H9 (cell line): ENCODE measurements around the gene CD226. TPM values are rescaled to one million over a fixed set of nuclear protein-coding genes. Genes with fewer than 3 reads are reported as not detected.

Experiments used
- DNase-seq: peaks from one replicate; pipeline ENCODE4 v3.0.0-alpha.2; 2017
- H2AFZ ChIP-seq: one replicate; pipeline ENCODE4 v1.6.1; 2013; ENCODE audit warnings: mild to moderate bottlenecking, low read length, control low read depth, moderate library complexity
- H2AK5ac ChIP-seq: 2 replicates; pipeline ENCODE4 v1.6.1; 2013; ENCODE audit warnings: low read length, control low read depth, mixed read lengths; ENCODE audit not compliant: insufficient read length
- H2BK120ac ChIP-seq: one replicate; pipeline ENCODE4 v1.6.1; 2013; ENCODE audit warnings: low read depth, mild to moderate bottlenecking, low read length, control low read depth, inconsistent platforms; ENCODE audit not compliant: poor library complexity, severe bottlenecking
- H2BK12ac ChIP-seq: 2 replicates; pipeline ENCODE4 v1.6.1; 2013; ENCODE audit warnings: low read length, control low read depth, mixed read lengths, low read depth; ENCODE audit not compliant: insufficient read length
- H2BK15ac ChIP-seq: 2 replicates; pipeline ENCODE4 v1.6.1; 2013; ENCODE audit warnings: low read depth, low read length, control low read depth
- H2BK20ac ChIP-seq: one replicate; pipeline ENCODE4 v1.6.1; 2013; ENCODE audit warnings: low read depth, mild to moderate bottlenecking, low read length, control low read depth, inconsistent platforms; ENCODE audit not compliant: poor library complexity, severe bottlenecking
- H2BK5ac ChIP-seq: 2 replicates; pipeline ENCODE4 v1.6.1; 2013; ENCODE audit warnings: low read length, control low read depth, mixed read lengths; ENCODE audit not compliant: insufficient read length
- H3K14ac ChIP-seq: 2 replicates; pipeline ENCODE4 v1.6.1; 2013; ENCODE audit warnings: low read length, control low read depth; ENCODE audit not compliant: insufficient read depth
- H3K18ac ChIP-seq: 2 replicates; pipeline ENCODE4 v1.6.1; 2013; ENCODE audit warnings: low read depth, mild to moderate bottlenecking, mixed read lengths, low read length, control low read depth; ENCODE audit not compliant: insufficient read length
- H3K23ac ChIP-seq: 2 replicates; pipeline ENCODE4 v1.6.1; 2013; ENCODE audit warnings: low read length, control low read depth, mixed read lengths, low read depth; ENCODE audit not compliant: insufficient read length
- H3K23me2 ChIP-seq: 2 replicates; pipeline ENCODE4 v1.6.1; 2013; ENCODE audit warnings: low read depth, mild to moderate bottlenecking, mixed read lengths, low read length, control low read depth; ENCODE audit not compliant: insufficient read length, poor library complexity, severe bottlenecking
- H3K27ac ChIP-seq: 2 replicates; pipeline ENCODE4 v1.5.1; 2013; ENCODE audit warnings: low read length, control low read depth, mixed read lengths, low read depth; ENCODE audit not compliant: insufficient read length
- H3K27me3 ChIP-seq: 2 replicates; pipeline ENCODE4 v1.6.1; 2013; ENCODE audit warnings: low read length, control low read depth, inconsistent platforms; ENCODE audit not compliant: insufficient read depth
- H3K4ac ChIP-seq: 2 replicates; pipeline ENCODE4 v1.6.1; 2013; ENCODE audit warnings: low read depth, mild to moderate bottlenecking, control low read depth, inconsistent platforms, low read length, moderate library complexity
- H3K4me1 ChIP-seq: 2 replicates; pipeline ENCODE4 v1.6.1; 2013; ENCODE audit warnings: low read length, control low read depth, inconsistent platforms; ENCODE audit not compliant: insufficient read depth
- H3K4me2 ChIP-seq: 2 replicates; pipeline ENCODE4 v1.6.1; 2013; ENCODE audit warnings: low read length, control low read depth, mixed read lengths; ENCODE audit not compliant: insufficient read length, insufficient read depth
- H3K56ac ChIP-seq: 2 replicates; pipeline ENCODE4 v1.6.1; 2013; ENCODE audit warnings: low read depth, mild to moderate bottlenecking, mixed read lengths, low read length, control low read depth; ENCODE audit not compliant: insufficient read length
- H3K79me1 ChIP-seq: 2 replicates; pipeline ENCODE4 v1.6.1; 2013; ENCODE audit warnings: low read depth, mild to moderate bottlenecking, moderate library complexity, low read length, control low read depth, inconsistent platforms; ENCODE audit not compliant: insufficient read depth, poor library complexity, severe bottlenecking
- H3K79me2 ChIP-seq: 2 replicates; pipeline ENCODE4 v1.6.1; 2013; ENCODE audit warnings: low read length, control low read depth, inconsistent platforms; ENCODE audit not compliant: insufficient read depth
- H3K9ac ChIP-seq: 2 replicates; pipeline ENCODE4 v1.6.1; 2013; ENCODE audit warnings: low read length, control low read depth, mixed read lengths; ENCODE audit not compliant: insufficient read length; ENCODE audit errors: extremely low read depth
- H3K9me3 ChIP-seq: one replicate; pipeline ENCODE4 v1.6.1; 2013; ENCODE audit warnings: low read depth, low read length, inconsistent platforms; ENCODE audit not compliant: control insufficient read depth
- H3T11ph ChIP-seq: one replicate; pipeline ENCODE4 v1.6.1; 2013; ENCODE audit warnings: mild to moderate bottlenecking, low read length, control low read depth, inconsistent platforms
- H4K20me1 ChIP-seq: one replicate; pipeline ENCODE4 v1.6.1; 2013; ENCODE audit not compliant: control insufficient read depth, insufficient read length, insufficient read depth
- H4K5ac ChIP-seq: 2 replicates; pipeline ENCODE4 v1.6.1; 2013; ENCODE audit warnings: low read depth, mild to moderate bottlenecking, mixed read lengths, low read length, control low read depth; ENCODE audit not compliant: insufficient read length
- H4K8ac ChIP-seq: replicated peaks from 2 replicates; pipeline ENCODE4 v1.6.1; 2013; ENCODE audit warnings: low read length, control low read depth, mixed read lengths, low read depth; ENCODE audit not compliant: insufficient read length
- H4K91ac ChIP-seq: 2 replicates; pipeline ENCODE4 v1.6.1; 2013; ENCODE audit warnings: low read depth, mild to moderate bottlenecking, moderate library complexity, mixed read lengths, low read length, control low read depth; ENCODE audit not compliant: insufficient read length
- H3K27ac Mint-ChIP-seq, 3 experiments: 2 replicates in 2 of 3; 3 replicates in 1 of 3; pipeline ENCODE4 v1.8.0; 2020 to 2021; ENCODE audit warnings: mixed read lengths in 3 of 3, mild to moderate bottlenecking in 1 of 3, moderate library complexity in 1 of 3
- H3K27me3 Mint-ChIP-seq: 2 replicates; pipeline ENCODE4 v1.8.0; 2021; ENCODE audit warnings: low read depth, mild to moderate bottlenecking, moderate library complexity, mixed read lengths
- H3K36me3 Mint-ChIP-seq, 3 experiments: 2 replicates in 2 of 3; 3 replicates in 1 of 3; pipeline ENCODE4 v1.8.0; 2020 to 2021; ENCODE audit warnings: low read depth in 3 of 3, mixed read lengths in 3 of 3; ENCODE audit not compliant: insufficient read depth in 1 of 3
- H3K4me1 Mint-ChIP-seq, 2 experiments: 2 replicates each; pipeline ENCODE4 v1.8.0; 2020; ENCODE audit warnings: mixed read lengths in 2 of 2
- H3K4me3 Mint-ChIP-seq, 2 experiments: 2 replicates in 1 of 2; 3 replicates in 1 of 2; pipeline ENCODE4 v1.8.0; 2020 to 2021; ENCODE audit warnings: mild to moderate bottlenecking in 2 of 2, mixed read lengths in 2 of 2, moderate library complexity in 1 of 2
- H3K9me3 Mint-ChIP-seq, 2 experiments: 2 replicates in 1 of 2; 3 replicates in 1 of 2; pipeline ENCODE4 v1.8.0; 2020; ENCODE audit warnings: mild to moderate bottlenecking in 2 of 2, mixed read lengths in 2 of 2, moderate library complexity in 1 of 2
- CTCF ChIP-seq: fragments of 200-600 bp; sonication (generic); conservative IDR thresholded peaks from 3 replicates; pipeline ENCODE4 v1.8.0; 2021; ENCODE audit warnings: antibody characterized with exemption, mild to moderate bottlenecking
- WGBS: extraction: QIAGEN DNeasy Blood & Tissue Kit; methylation state at CpG from one replicate; pipeline ENCODE4 v1.1.7; 2013; ENCODE audit warnings: missing lambda C conversion rate, low lambda C conversion rate, mixed read lengths; ENCODE audit not compliant: insufficient read length; ENCODE audit errors: extremely low coverage; 5-methylcytosine and 5-hydroxymethylcytosine counted together
- total RNA-seq: library from RNA; stranded (reverse); gene quantifications from 2 replicates; pipeline ENCODE4 v1.2.1, GENCODE V29; 2021

The CD226 gene
- total RNA-seq, 1 experiment from 2014 or later = not detected

GRCh38 chr18:69870736-69871135 is 76.9 kb downstream of the CD226 start:
- Mint-ChIP-seq H3K4me1 (peaks cover 5 to 12% of the 10 kb centered on the region in 2 experiments; a peak in 2 of 4 replicates), H3K27me3 (no peaks in the 10 kb centered on the region), H3K36me3 (no peaks in the 10 kb centered on the region), H3K9me3 (no peaks in the 10 kb centered on the region; a peak in 1 of 5 replicates), H3K27ac (no peak overlapping the region), H3K4me3 (no peak overlapping the region)
- Histone ChIP-seq H2BK120ac (no peak overlapping the region), H2BK15ac (no peak overlapping the region), H3K23me2 (no peaks in the 10 kb centered on the region), H3K4me1 (no peaks in the 10 kb centered on the region), H3K9me3 (no peaks in the 10 kb centered on the region), H3K79me1 (no peaks in the 10 kb centered on the region), H3K79me2 (no peaks in the 10 kb centered on the region), H3K27ac (no peak overlapping the region), H2AFZ (no peak overlapping the region), H3T11ph (no peak overlapping the region), H3K27me3 (no peaks in the 10 kb centered on the region), H4K91ac (no peak overlapping the region), H3K18ac (no peak overlapping the region), H4K8ac (no peak overlapping the region), H2BK5ac (no peak overlapping the region), H2BK12ac (no peak overlapping the region), H2BK20ac (no peak overlapping the region), H3K23ac (no peak overlapping the region), H3K4me2 (no peak overlapping the region), H2AK5ac (no peak overlapping the region), H3K56ac (no peak overlapping the region), H3K4ac (no peak overlapping the region), H4K5ac (no peak overlapping the region), H4K20me1 (no peaks in the 10 kb centered on the region), H3K9ac (no peak overlapping the region), H3K14ac (no peak overlapping the region)
- no CpG with 5 or more reads among the region's 4 CpGs for WGBS
- no peak for DNase-seq
- no peak for TF ChIP-seq CTCF
